ENCODE measurements around the gene RCVRN.

- TF ChIP-seq CTCF (IDR thresholded peaks at IDR 0.05) = no peak
- no peak for TF ChIP-seq POLR2AphosphoS5 (IDR thresholded peaks at IDR 0.05)
- TF ChIP-seq POLR2A (IDR thresholded peaks at IDR 0.05) = no peak
- TF ChIP-seq EP300 (IDR thresholded peaks at IDR 0.05) = no peak
Observed at GRCh38 chr17:9937901-9938300, 32.8 kb upstream of the RCVRN start.

Measured in upper lobe of left lung (tissue), 4 donors.